HG02623 (cell line): ENCODE results near the gene GOPC.
"Not testable (repeated sequence)": the region's sequence is repeated elsewhere in the genome, so short reads cannot be mapped to it uniquely, and the experiment has no call there.

Experiments
- ATAC-seq: cut with Tn5 transposase; IDR thresholded peaks from one replicate; pipeline ENCODE4 v1.9.1; 2021; ENCODE audit warnings: moderate library complexity; ENCODE audit not compliant: unreplicated experiment

GOPC gene

DNA sequence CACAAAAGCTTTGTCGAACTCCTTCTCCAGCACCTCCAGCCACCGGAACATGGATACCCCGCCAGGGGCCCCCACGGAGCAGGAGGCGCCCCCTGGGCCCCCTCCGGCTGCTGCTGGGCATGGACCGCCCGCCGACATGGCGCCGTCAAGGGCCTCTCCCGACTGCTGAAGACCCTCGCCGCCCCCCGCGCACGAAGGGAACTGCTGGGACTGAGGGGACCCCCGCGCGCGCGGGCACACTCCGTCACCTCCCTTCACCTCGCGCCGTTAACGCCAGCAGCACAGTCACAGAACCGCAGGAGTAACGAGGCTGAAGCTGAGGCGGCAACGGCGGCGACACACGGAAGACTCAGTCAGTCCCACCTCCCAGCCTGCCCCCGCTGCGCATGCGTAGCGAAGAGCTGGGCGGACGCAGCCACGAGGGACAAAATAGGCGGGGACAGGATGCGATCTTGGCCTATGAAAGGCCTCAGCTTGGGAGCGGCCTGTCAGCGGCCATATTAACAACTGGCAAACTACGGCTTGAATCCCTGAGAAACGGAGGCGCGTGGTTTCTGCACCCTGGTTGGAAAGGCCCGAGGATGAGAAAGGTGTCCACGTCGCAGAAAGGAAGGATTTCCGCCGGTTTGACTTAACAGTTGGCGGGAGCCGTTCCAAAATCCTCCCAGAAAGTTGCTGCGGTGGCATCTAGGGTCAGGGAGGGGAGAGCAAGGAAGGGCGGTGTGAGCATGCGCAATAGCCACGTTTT is at the start of gene GOPC:
Gene GOPC (minus strand): TSS at position 361 of the 748 bp plus-strand sequence. CDS start 223 bp downstream, at position 138.
- ATAC-seq = peak; percentile 89

DNA sequence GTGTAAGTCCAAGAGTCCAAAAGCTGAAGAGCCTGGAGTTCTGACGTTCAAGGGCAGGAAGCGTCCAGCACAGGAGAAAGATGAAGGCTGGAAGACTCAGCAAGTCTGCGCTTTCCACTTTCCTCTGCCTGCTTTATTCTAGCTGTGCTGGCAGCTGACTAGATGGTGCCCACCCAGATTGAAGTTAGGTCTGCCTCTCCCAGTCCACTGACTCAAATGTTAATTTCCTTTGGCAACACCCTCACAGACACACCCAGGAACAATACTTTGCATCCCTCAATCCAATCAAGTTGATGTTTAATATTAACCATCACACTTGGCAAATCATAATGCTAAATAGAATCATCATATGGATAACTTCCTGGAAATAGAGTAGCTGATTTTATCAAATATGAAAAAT is 49.7 kb upstream of the GOPC start:
- ATAC-seq = not testable (repeated sequence)

DNA sequence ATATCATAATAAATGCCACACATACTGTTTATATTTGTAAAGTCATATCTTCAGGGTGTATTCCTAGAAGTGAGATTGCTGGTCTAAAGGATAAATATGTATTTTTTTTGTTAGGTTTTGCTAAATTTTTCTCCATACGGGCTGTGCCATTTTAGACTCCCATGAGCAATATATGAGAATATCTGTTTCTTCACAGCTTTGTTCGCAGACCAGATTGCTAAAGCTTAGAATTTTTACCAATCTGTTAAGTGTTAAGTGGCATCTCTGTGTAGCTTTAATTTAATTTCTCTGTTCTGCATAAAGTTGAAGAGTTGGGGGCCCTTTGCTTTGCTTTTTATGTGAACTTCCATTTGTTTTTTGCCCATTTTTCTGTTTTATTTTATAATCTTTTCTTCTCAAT is 40.7 kb upstream of the GOPC start:
- ATAC-seq = no peak

DNA sequence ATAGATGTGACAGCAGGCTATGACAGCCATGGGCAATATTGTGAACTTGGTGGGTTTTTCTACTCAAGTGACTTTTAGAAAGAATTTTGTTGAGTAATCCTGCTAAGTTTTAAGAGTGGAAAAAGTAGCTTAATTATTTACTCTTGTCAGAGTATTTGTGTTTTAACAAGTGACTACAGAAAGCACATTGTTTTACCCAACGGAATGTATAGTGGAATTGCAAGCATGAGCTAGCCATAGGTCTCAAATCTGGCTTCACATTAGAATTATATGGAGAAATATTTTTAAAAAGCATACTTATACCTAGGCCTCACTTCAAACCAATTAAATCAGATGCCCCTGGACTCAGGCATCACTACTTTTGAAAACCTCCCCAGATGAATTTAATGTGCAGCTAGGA is 35.5 kb upstream of the GOPC start:
- ATAC-seq = no peak

DNA sequence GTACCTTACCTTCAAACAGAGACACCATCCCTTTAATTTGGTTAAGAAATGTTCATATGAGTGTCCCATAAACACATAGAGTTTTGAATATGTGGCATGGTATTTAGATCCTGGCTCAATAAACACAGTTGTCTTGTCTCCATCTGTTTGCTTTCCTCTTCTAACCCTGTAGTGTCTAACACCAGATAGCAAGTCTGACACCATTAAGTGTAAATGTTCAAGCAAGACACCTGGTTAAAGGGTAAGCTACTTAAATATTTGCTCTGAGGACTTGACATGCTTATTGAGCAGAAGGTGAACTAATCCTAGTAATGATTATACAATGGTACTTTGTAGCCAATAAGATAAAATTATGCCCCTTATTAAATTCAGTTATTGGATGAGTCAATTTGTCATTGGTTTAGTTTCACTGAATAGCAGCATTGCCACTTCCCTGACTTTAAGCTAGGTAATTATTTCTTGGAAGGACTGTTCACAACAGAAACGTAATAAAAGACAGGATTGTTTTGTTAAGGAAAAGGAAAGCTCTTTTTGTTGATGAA is 26.9 kb upstream of the GOPC start:
- ATAC-seq = no peak

DNA sequence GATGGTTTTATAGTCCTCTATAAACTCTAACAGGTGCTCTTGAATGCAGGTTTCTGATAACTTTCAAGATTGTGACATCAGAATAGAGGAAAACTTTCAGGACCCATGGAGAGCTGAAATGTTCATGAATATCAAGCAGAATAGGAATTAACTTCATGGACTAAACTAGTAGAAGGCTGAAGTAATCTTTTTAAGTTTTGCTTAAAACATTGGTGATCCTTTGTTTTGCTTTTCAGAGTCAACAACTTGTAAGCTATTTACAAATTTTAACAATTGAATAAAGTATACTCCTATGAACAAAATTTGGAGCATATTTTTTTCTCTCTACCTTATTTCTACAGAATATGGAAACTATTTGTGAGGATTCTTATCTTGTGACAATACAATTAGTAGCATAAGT is 25.2 kb upstream of the GOPC start:
- ATAC-seq = no peak

DNA sequence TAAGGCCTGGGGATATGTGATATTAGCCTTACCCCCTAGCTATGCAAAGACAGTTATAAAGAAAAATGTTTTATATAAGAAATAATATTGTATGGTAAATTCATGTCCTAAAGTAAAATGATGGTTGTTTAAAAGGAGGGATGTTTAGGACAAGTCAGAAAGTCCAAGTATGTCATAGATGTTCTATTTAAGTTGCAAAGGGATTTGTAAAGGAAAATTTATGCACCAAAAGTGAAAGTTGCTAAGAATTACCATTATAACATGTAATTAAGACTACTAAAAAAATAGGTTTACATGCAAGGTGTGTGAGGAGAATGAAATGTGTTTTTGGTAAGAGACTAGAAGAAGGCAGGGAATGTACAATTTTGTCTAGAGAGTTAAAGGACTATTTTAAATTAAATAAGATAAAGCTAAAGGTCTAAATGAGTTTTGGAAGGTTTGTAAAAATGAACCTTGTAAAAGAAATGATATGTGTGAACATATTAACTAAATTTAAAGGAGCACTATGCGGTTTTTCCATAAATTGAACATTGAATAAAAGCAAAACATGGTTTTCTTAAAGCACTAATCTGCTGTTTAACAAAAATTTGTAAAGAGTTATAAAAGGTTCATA is 22.7 kb upstream of the GOPC start:
- no peak for ATAC-seq

DNA sequence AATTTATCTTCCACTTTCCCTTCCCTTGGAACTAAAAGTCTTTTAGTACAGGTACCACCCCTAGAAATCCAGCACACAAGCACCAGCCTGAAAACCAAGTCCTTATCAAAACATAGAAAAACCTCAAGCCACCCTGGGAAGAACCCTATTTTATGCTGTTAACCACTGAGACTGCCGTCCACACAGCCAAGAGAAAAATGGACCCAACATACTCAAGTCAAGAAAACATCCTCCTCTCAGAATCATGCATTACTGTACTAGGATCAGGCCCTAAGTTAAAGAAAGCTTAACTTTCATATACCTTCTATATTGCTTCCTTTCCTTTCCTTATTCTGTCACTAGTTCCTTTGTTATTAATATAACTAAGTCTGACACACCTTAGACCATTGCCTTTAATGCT is 16.9 kb upstream of the GOPC start:
- no peak for ATAC-seq

DNA sequence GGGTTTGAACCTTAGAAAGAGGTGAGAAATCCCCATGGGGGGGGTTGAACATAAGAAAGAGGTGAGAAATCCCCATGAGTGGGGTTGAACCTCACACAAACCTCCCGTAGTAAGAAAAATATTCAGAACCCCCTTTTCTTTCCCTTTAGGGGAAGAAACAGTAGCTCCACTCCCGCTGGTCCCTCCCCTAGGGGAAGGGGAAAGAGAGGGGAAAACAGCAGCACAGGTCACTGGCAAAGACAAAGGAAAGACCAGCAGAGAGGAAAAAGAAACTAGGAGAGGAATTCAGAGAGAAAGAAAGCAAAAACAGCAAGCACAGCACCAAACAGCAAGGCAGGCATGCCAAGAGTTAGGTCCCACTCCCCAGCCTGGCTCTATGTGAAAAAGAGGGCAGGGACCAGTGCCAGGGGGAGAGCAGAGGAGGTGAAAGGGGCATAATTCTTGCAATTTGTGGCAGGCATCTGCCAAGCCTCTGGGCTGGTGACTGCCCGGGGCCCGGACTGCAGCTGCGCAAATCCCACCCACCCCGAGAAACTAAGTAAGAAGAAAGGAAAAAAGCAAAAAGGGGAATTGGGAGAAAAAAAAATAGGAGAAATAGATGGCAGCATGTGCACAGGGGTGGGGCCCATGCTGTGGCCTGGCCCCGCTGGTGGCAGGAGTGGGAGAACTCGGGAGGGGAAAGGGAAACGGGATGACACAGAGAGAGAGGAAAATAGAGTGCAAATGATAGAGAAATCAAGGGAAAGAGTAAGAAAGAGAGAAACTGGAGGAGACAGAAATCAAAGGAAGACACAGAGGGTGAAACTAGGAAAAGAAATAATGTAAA is 15.1 kb upstream of the GOPC start:
- ATAC-seq = no peak

DNA sequence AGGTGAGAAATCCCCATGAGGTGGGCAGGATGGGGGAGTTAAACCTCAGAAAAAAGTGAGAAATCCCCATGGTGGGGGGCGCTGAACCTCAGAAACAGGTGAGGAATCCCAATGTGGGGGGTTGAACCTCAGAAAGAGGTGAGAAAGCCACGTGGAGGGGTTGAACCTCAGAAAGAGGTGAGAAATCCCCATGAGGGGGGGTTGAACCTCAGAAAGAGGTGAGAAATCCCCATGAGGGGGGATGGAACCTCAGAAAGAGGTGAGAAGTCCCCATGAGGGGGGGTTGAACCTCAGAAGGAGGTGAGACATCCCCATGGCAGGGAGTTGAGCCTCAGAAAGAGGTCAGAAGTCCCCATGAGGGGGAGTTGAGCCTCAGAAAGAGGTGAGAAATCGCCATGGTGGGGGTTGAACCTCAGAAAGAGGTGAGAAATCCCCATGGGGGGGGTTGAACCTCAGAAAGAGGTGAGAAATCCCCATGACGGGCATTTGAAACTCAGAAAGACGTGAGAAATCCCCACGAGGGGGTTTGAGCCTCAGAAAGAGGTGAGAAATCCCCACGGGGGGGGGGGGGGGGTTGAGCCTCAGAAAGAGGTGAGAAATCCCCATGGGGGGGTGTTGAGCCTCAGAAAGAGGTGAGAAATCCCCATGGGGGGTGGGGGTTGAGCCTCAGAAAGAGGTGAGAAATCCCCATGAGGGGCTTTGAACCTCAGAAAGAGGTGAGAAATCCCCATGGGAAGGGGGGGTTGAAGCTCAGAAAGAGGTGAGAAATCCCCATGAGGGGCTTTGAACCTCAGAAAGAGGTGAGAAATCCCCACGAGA is 14.3 kb upstream of the GOPC start:
- no peak for ATAC-seq

DNA sequence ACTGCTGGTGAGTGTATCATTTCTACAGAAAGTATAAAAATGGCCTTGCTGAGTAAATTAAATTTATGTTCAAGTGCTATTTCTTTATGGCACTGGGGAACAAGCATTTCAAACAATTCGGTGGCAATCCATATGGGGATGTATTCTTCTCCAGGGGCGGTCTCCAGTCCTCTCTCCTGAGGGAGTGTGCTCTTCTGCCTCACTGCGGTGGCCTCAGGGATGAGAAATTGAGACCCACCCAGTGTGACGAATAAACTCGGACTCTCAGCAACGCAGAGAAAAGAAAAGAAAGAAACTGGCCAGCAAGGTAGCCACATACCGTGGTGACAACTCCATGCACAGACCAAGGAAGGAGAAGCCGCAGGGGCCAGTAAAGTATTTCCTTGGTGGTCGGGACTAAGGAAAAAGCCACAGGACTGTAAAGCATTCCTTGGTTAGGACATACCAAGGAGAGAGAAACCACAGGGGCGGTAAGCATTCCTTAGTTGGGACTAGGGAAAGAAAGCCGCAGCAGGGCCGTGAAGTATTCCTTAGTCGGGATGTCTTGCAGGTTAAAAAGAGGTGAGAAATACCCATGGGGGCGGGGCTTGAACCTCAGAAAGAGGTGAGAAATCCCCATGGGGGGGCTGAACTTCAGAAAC is 13.6 kb upstream of the GOPC start:
- no peak for ATAC-seq

DNA sequence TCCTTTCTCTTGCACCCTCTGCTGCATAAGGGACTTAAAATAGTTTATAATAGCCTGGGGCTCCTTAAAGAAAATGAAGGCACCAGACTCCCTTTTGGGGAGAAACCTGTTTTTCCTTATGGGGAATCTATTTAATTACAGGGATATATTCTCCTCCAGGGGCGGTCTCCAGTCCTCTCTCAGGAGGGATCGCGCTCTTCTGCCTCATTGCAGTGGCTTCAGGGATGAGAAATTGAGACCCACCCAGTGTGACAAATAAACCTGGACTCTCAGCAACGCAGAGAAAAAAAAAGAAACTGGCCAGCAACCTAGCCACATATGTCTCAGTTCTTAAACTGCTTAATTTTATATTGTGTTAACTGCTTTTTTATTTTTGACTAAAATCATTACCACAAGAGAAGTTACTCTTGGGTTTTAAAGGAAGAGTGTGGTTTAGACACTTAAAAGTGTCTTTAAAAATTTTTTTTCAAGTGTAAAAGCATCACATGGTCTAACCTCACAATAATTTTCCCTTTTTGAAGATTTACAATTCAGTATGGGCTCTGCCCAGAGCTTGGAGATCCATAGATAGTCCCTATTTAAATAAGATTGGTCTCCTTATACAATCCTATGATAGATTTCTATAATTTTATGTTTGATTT is 11.7 kb upstream of the GOPC start:
- no peak for ATAC-seq

DNA sequence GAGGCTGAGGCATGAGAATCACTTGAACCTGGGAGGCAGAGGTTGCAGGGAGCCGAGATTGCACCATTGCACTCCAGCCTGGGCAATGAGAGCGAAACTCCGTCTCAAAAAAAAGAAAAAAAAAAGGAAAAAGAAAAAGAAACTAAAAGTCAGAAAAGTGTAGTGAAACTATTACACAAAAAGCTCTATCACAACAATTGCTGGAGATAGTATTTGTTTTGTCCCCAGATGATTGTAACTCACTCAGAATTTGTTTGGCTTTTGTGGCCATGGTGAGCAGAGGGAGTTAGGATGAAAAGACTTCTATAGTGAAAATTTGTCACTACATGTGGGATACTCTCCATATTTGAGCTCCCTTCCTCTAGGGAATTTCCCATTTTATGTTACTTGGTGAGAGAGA is 5.2 kb upstream of the GOPC start:
- ATAC-seq = no peak

DNA sequence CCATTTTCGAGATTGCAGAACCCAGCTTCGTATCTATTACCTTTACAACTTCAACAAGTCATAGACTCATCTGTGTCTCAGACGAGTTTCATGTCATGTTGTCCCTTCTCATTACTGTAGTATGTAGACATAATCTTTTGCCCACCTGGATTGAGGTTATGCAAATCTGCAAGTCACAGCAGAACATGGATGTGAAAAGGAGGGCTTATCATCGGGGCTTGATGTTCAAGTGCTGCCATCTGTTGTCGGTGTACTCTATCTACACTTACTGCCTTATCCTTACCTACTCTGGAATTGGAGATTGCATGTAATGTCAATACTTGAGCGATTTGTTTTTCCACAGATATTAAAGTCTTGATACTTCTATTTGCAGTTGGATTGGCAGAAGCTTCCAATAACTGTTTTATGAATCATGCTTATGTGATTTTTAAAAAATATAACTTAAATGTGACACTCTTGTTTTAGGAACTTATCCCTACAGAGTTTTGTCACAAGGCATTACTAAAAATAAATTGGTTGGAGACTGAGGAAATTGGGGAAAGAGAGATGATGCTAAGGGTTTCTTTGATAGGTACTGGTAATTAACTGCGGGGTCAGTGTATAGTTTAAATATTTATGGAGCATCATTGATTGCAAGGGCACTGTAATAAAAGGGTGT is 3.0 kb upstream of the GOPC start:
- peak; percentile 38 for ATAC-seq

DNA sequence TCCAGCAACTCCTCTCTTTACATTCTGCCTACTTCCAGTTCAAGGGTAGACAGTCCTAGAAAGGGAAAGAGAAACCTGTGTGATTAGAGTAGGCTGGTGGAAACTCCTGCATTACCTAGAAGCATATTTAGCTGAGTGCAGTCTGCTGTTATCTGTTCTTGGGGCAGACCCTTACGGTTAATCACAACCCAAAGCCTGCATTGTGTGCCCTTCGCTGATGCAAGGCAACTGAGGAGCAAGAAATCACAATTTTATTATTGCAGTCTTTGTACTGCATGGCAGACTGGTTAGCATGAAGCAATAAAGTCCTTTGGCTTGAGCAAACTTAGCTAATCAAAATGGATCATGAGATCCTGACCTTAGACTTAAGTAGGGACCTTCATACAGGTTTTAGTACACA is 1.5 kb upstream of the GOPC start:
- ATAC-seq = no peak

DNA sequence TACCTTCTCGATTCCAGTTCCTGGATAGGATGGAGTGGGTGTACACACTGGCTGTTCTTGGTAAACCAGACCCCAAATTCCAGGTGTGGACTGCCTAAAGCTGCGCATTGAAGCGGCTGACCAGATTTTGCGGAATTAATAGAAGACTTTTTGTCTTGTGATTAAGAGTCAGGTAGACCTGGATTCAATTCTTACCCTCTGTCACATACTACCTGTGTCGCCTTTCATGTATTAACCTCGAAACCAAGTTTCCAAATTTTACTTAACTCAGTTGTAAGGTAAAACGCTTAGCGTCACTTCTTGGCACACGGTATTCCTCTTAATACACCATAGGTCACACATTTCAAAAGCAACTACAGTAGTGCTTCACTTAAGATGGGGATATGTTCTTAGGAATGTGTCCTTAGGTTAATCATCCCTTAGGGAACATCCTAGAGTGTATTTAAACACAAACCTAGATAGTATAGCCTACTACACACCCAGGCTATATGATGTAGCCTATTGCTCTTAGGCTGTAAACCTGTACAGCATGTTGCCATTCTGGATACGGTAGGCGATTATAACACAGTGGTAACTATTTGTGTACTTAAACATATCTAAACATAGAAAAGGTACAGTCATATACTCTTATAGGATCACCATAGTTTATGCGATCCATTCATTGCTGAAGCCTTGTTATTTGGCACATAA is 733 bp upstream of the GOPC start:
- no peak for ATAC-seq

DNA sequence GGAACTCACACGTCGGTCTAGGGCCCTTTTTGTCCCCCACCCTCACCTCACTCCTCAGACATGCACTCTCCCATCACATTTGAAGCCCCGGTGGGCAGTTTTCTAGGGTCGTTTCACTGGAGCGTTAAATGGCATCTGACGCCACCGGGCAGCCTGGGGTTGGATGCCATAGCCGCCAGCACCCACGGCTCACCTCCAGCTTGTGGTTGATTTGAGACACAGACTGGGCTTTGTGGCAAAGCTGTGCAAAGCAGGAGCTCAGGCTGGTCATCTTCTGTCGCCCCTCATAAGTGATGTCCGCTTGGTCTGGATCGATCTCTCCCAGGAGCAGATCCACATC is 530 bp downstream of the GOPC start:
- peak; percentile 3 for ATAC-seq

DNA sequence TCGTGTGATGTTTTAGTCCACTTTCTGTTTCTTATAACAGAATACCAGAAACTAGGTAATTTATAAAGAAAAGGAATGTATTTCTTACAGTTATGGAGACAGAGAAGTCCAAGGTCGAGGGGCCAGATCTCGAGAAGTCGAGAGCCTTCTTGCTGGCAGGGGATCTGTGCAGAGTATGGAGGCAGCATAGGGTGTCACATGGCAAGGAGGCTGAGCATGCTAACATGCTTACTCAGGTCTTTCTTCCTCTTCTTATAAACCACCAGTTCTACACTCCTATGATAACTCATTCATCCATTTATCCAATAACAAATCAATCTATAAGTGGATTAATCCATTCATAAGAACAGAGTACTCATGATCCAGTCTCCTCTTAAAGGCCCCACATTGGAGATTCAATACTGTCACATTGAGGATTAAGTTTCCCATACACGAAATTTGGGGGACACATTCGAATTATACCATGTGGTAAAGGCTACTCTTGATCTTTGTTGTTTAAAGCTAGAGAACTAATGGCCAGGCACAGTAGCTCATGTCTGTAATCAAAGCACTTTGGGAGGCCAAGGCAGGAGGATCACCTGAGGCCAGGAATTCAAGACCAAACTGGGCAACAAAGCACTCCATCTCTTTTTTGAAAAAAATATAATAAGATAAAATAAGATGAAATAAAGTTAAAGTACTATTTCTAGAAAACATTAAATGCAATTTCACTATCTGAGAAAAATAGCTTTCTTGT is 2.1 kb downstream of the GOPC start:
- no peak for ATAC-seq
